Heart left ventricle (tissue), 16 donors: ENCODE results near the gene GAB4. TPM values are rescaled to one million over a fixed set of nuclear protein-coding genes. Genes with fewer than 3 reads are reported as not detected.
A peak's percentile ranks its signal among the peaks of the same experiment; 100 is the strongest.

ENCODE experiments used
- ATAC-seq, 4 donors: fragments of 200-7000 bp; cut with Tn5 transposase; one replicate each; pipeline ENCODE4 v1.9.1; 2020 to 2022; ENCODE audit warnings: moderate library complexity in 4 of 4, mild to moderate bottlenecking in 3 of 4, moderate number of reproducible peaks in 1 of 4
- DNase-seq, 5 donors: peaks; one replicate each; pipeline ENCODE4 v3.0.0-alpha.2; 2020
- H3K27ac ChIP-seq, 12 donors: fragments of 200-600 bp; sonication (generic) in 4 of 12; one replicate each; pipeline versions ENCODE4 v1.5.0 to v1.8.0; 2016 to 2022; ENCODE audit warnings: mild to moderate bottlenecking in 2 of 12
- H3K27me3 ChIP-seq, 9 donors: fragments of 200-600 bp; sonication (generic) in 2 of 9; one replicate each; pipeline versions ENCODE4 v1.5.1 to v1.8.0; 2016 to 2022; ENCODE audit warnings: mild to moderate bottlenecking in 3 of 9
- H3K36me3 ChIP-seq, 9 donors: fragments of 200-600 bp; sonication (generic) in 2 of 9; one replicate each; pipeline versions ENCODE4 v1.5.0 to v1.8.0; 2018 to 2022; ENCODE audit warnings: mild to moderate bottlenecking in 2 of 9
- H3K4me1 ChIP-seq, 12 donors: fragments of 200-600 bp; sonication (generic) in 4 of 12; one replicate each; pipeline versions ENCODE4 v1.5.0 to v1.8.0; 2016 to 2022; ENCODE audit warnings: mild to moderate bottlenecking in 3 of 12
- H3K4me3 ChIP-seq, 12 donors: fragments of 200-600 bp; sonication (generic) in 4 of 12; one replicate each; pipeline versions ENCODE4 v1.5.0 to v1.8.0; 2017 to 2022; ENCODE audit warnings: mild to moderate bottlenecking in 9 of 12, moderate library complexity in 4 of 12
- H3K9me3 ChIP-seq, 12 donors: fragments of 200-600 bp; sonication (generic) in 4 of 12; one replicate each; pipeline versions ENCODE4 v1.5.0 to v1.8.0; 2016 to 2022; ENCODE audit warnings: mild to moderate bottlenecking in 1 of 12
- POLR2A ChIP-seq, 2 donors: fragments of 450-650 bp; IDR thresholded peaks; one replicate each; pipeline ENCODE4 v1.6.1; 2017; ENCODE audit warnings: antibody characterized with exemption in 2 of 2, mild to moderate bottlenecking in 2 of 2, moderate library complexity in 2 of 2
- WGBS, 4 donors: extraction: QIAGEN DNeasy Blood & Tissue Kit in 2 of 4; methylation state at CpG; one replicate each; pipeline versions ENCODE4 v1.1.5 to v1.1.7; 2013 to 2018; 5-methylcytosine and 5-hydroxymethylcytosine counted together
- intact Hi-C, 10 donors: fragments of 100-400 bp; cut with DNase I; formaldehyde crosslinking; loops; one replicate each; pipeline versions ENCODE4 v1.11.1 to v1.14.2; 2022
- polyA plus RNA-seq, 2 donors: library from polyadenylated mRNA; stranded (reverse); fragments of 200-250 nt; gene quantifications; one replicate each; pipeline ENCODE4 v1.2.3, GENCODE V29; 2013
- total RNA-seq, 9 donors: library from RNA; depleted of rRNA in 2 of 9; stranded (reverse); fragments of >200 nt in 2 of 9; fragmentation: NEBNext Ultra II Directional in 3 of 9; extraction: Animal tissue kit (Norgen Biotek cat#: 25700) in 3 of 9; gene quantifications; one replicate each; pipeline versions ENCODE4 v1.1.0 to v1.2.4, GENCODE V29; 2016 to 2023
- TF ChIP-seq, protein P1 (sequence below), 12 donors: fragments of 200-600 bp; sonication (generic) in 4 of 12; IDR thresholded peaks; one replicate each; pipeline versions ENCODE4 v1.5.0 to v1.8.0; 2018 to 2022; ENCODE audit warnings: antibody characterized with exemption in 12 of 12, mild to moderate bottlenecking in 5 of 12
- donor health status: ischemic (EF 13 %, LVEDD 7.1; RV severe dilation, severe dysfunction).
- donor health status: healthy with polysubstance abuse.
- donor health status: DM: no; HTN: yes; CAD: no.
- donor health status: DM: no; HTN: no; CAD: no.
- donor health status: ischemic (EF 25% LVEDD 6.9; RV normal size, moderate dysfunction).
- donor health status: ischemic (EF 25% LVEDD 5.7; RV mildly dilated, moderate dysfunction).
- donor health status: healthy.
- donor health status: DM: yes; HTN: yes; CAD: no.
- donor health status: ischemic (EF 35%, LVEDD 5.7; RV mildly dilated, moderate dysfunction).
- donor health status: nonischemic (EF 11% LVEDD 7.7; RV severe dilation, severe dysfunction).
- donor health status: DM: yes; HTN: yes; CAD: no.
- donor health status: PGD.
- donor health status: ischemic (EF 29% LVEDD 5.4; RV normal size, mild dysfunction).
- donor health status: nonischemic (EF 23%, LVEDD 6.1; RV moderate dilation, normal function).

Gene GAB4
- total and polyA plus RNA-seq, 11 donors = not detected

DNA sequence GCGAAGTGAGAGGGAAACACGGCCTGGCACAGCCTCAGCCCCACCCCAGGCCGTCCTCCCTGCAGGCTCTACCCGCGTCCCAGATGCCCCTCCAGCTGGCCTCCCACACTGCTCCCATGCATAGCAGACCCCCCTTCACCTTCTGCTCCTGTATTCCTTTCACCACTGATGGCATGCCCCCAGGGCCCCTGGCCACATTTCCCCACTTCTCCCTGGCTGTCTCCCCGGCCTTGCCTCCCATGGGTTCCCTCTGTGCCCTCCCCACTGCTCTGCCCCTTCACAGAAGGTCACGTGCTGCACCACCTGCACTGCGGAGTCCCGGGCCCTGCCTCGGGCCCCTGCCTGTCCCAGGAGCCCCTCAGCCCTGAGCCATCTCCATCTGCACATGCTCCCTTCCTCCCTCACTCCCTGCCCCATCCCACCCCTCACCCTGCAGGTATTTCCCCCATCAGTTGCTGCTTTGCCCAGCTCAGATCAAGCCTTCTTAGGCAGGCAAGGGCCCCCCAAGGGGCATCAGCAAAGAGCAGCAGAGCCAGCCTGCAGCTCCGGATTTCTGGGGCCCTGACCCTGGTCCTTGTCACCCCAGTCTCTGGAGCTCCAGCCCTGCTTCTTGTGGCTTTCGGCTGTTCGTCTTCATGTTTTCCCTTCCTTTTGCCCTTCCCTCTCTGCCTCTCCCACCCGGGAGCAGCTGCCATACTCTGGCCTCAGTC, 46.4 kb downstream of the GAB4 start:
- peak in 1 of 4 donors; percentile 7 for ATAC-seq
- WGBS, 4 donors = 69 to 79% (median 78%) methylated on average over 13 to 14 of the region's 14 CpGs

DNA sequence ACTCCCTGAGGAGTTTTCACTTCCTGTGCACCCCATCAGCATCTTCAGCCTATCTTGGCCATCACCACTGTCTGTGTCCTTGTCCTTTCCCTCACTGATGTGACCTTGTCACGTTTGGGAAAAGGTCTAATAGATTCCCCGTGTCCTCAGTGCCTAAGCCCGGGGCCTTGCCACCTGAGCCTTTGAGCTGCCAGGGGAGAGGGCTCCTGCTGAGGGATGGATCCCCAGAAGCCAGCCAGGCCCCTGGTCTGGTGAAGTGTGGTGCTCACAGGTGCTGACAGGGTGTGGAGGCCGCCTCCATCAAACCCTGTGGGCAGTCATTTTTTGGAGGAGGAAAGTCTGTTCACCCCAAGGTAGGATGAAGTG, 47.2 kb downstream of the GAB4 start:
- no peaks in the 10 kb centered on the region for H3K4me1 ChIP-seq
- no peak for ATAC-seq
- H3K9me3 ChIP-seq = no peaks in the 10 kb centered on the region
- WGBS, 4 donors = 68 to 75% (median 71%) methylated on average over 4 of the region's 4 CpGs
- TF ChIP-seq POLR2A (IDR thresholded peaks at IDR 0.05) = no peak
- TF ChIP-seq, protein P1, sequence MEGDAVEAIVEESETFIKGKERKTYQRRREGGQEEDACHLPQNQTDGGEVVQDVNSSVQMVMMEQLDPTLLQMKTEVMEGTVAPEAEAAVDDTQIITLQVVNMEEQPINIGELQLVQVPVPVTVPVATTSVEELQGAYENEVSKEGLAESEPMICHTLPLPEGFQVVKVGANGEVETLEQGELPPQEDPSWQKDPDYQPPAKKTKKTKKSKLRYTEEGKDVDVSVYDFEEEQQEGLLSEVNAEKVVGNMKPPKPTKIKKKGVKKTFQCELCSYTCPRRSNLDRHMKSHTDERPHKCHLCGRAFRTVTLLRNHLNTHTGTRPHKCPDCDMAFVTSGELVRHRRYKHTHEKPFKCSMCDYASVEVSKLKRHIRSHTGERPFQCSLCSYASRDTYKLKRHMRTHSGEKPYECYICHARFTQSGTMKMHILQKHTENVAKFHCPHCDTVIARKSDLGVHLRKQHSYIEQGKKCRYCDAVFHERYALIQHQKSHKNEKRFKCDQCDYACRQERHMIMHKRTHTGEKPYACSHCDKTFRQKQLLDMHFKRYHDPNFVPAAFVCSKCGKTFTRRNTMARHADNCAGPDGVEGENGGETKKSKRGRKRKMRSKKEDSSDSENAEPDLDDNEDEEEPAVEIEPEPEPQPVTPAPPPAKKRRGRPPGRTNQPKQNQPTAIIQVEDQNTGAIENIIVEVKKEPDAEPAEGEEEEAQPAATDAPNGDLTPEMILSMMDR (IDR thresholded peaks at IDR 0.05) = no peak
- no peak for DNase-seq
- intact Hi-C loops = no loop called here
- H3K36me3 ChIP-seq = no peaks in the 10 kb centered on the region
- no peak overlapping the region for H3K27ac ChIP-seq
- peaks cover 0 to 11% (median 0%) of the 10 kb centered on the region in 9 donors for H3K27me3 ChIP-seq
- H3K4me3 ChIP-seq = no peak overlapping the region

More for the DNA sequence above, 46.4 kb downstream of the GAB4 start:
- no peak overlapping the region for H3K4me3 ChIP-seq
- no peak overlapping the region for H3K27ac ChIP-seq
- H3K36me3 ChIP-seq = no peaks in the 10 kb centered on the region
- H3K4me1 ChIP-seq = no peaks in the 10 kb centered on the region
- intact Hi-C loops = no loop called here
- peaks cover 0 to 11% (median 0%) of the 10 kb centered on the region in 9 donors for H3K27me3 ChIP-seq
- no peak for DNase-seq
- TF ChIP-seq, protein P1 (IDR thresholded peaks at IDR 0.05) = no peak
- no peak for TF ChIP-seq POLR2A (IDR thresholded peaks at IDR 0.05)
- H3K9me3 ChIP-seq = no peaks in the 10 kb centered on the region

DNA sequence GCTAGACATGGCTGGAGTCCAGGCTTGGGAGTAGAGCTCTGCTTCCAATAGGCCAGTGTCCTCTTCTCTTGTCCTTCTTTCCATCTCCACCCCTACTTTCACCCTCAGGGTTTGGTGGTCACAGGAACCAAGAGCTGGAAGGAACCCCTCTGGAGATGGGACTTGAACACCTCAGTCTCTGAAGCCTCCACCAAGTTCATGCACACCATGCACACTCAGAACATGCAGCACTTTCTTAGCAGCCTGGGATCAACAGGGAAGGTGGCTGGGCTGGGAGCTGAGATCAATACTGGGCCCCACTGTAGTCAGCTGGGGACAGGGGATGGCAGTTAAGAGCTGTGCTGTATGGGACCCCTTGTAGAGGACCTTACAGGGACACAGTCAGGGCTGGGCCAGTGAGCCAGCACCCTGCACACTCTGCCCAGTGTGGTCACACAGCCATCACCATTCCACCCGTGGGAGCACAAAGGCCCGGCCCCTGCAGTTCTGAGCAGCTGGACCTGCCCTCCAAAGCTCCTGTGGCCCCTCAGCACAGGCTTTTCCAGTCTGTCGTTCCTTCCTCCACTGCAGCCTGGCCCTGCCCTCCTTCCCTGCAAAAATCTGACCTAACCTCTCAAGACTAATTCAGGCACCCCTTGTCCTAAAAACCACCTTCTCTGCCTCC, 47.7 kb downstream of the GAB4 start:
- TF ChIP-seq, protein P1 (IDR thresholded peaks at IDR 0.05) = no peak
- TF ChIP-seq POLR2A (IDR thresholded peaks at IDR 0.05) = no peak

DNA sequence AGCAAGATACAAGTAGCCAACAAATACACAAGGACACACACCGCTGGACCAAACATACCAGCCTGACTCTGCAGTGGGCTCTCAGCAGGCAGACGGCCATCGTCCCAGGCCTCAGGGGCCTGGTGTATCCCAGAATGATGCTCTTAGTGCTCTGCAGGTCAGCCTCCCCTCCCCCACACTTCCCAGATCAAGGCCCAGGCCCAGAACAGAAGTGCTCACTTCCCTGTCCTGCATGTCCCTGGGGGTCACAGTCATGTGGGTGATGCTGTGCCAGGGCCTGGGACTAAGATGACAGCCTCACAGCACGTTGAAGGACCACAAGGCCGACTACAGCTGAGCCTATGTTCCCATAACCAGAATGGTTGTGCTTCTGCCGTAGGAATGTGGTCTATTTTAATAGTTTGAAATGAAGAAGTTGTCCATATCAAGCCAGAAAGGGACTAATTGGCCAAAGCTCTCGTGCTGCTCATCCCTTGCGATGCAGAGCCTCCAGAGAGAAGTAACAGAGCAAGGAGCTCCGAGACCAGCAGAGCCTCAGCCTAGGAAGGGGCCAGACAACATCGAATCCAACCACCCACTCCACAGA, 48.6 kb downstream of the GAB4 start:
- no peak for DNase-seq
- intact Hi-C loops = no loop called here
- Histone ChIP-seq H3K4me3 (no peak overlapping the region), H3K9me3 (no peaks in the 10 kb centered on the region), H3K36me3 (no peaks in the 10 kb centered on the region), H3K4me1 (no peaks in the 10 kb centered on the region), H3K27ac (no peak overlapping the region), H3K27me3 (peaks cover 0 to 8% (median 0%) of the 10 kb centered on the region in 9 donors)
- ATAC-seq = no peak
- no peak for TF ChIP-seq POLR2A (IDR thresholded peaks at IDR 0.05)
- TF ChIP-seq, protein P1 (IDR thresholded peaks at IDR 0.05) = no peak
- WGBS, 4 donors = 72 to 85% (median 79%) methylated on average over 9 to 10 of the region's 10 CpGs

More for the DNA sequence above, 47.7 kb downstream of the GAB4 start:
- no peak overlapping the region for H3K4me3 ChIP-seq
- no peaks in the 10 kb centered on the region for H3K36me3 ChIP-seq
- no peak overlapping the region for H3K27ac ChIP-seq
- 73 to 84% (median 77%) methylated on average over 3 of the region's 3 CpGs for WGBS, 4 donors
- ATAC-seq = no peak
- no peaks in the 10 kb centered on the region for H3K9me3 ChIP-seq
- intact Hi-C loops = no loop called here
- no peak for DNase-seq
- no peaks in the 10 kb centered on the region for H3K4me1 ChIP-seq
- peaks cover 0 to 11% (median 0%) of the 10 kb centered on the region in 9 donors for H3K27me3 ChIP-seq
